Heart left ventricle (tissue), 13 donors: Measurements from ENCODE around the gene FBP1.

Source experiments
- CTCF ChIP-seq, 12 donors: fragments of 200-600 bp; sonication (generic) in 4 of 12; IDR thresholded peaks; one replicate each; pipeline versions ENCODE4 v1.5.0 to v1.8.0; 2018 to 2022; ENCODE audit warnings: antibody characterized with exemption in 12 of 12, mild to moderate bottlenecking in 5 of 12
- POLR2A ChIP-seq, 2 donors: fragments of 450-650 bp; IDR thresholded peaks; one replicate each; pipeline ENCODE4 v1.6.1; 2017; ENCODE audit warnings: antibody characterized with exemption in 2 of 2, mild to moderate bottlenecking in 2 of 2, moderate library complexity in 2 of 2
- donor health status: ischemic (EF 13 %, LVEDD 7.1; RV severe dilation, severe dysfunction).
- donor health status: DM: no; HTN: yes; CAD: no.
- donor health status: DM: no; HTN: no; CAD: no.
- donor health status: ischemic (EF 25% LVEDD 6.9; RV normal size, moderate dysfunction).
- donor health status: ischemic (EF 25% LVEDD 5.7; RV mildly dilated, moderate dysfunction).
- donor health status: ischemic (EF 35%, LVEDD 5.7; RV mildly dilated, moderate dysfunction).
- donor health status: nonischemic (EF 11% LVEDD 7.7; RV severe dilation, severe dysfunction).
- donor health status: DM: yes; HTN: yes; CAD: no.
- donor health status: PGD.
- donor health status: ischemic (EF 29% LVEDD 5.4; RV normal size, mild dysfunction).
- donor health status: nonischemic (EF 23%, LVEDD 6.1; RV moderate dilation, normal function).

DNA sequence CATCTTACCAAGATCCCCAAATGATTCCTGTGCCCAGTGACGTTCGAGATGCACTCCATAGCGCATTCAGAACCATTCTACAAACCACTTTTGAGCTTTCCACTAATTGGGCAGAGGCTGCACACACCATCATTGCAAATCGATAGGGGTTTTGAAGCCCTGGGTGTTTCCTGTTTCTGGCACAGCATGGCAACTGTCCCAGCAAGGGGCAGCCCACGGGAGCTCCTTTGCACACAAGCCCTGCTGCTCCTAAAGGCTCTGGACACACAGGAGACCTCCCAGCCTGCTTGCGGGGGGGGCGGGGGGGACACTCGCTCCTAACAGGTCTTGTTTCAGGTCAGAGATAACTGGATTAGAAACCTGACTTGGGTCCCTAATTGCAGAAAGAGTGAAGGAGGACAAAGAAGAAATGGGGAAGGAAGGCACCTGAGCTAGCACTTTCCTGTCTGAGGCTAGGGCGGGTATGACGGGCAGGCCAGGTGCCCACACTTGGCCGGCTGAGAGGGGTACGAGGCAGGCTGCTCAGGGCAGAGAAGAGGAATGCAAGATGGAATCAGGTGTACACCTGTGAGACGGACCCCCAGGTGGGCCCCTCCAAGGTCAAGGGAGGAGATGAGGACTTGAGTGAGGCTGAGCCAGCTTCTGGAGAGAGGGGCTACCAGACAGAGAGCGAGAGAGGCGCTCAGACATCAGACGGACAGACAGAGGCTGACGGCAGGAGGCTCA, 820 bp downstream of the FBP1 start:
- no peak for TF ChIP-seq POLR2A (IDR thresholded peaks at IDR 0.05)
- TF ChIP-seq CTCF (IDR thresholded peaks at IDR 0.05) = no peak
